HG03457 (cell line): Measurements from ENCODE around the gene PRKCE.
"Not testable (repeated sequence)": the region's sequence is repeated elsewhere in the genome, so short reads cannot be mapped to it uniquely, and the experiment has no call there.

Experiments
- ATAC-seq: cut with Tn5 transposase; IDR thresholded peaks from one replicate; pipeline ENCODE4 v1.9.1; 2021; ENCODE audit warnings: moderate number of reproducible peaks; ENCODE audit not compliant: unreplicated experiment

The PRKCE gene

GRCh38 chr2:45696708-45697107 lies 45.2 kb downstream of the PRKCE start:
- ATAC-seq: no peak

GRCh38 chr2:45697190-45697589 lies 45.7 kb downstream of the PRKCE start:
- no peak for ATAC-seq

- ATAC-seq: no peak
Observed at GRCh38 chr2:45698554-45698953, 47.1 kb downstream of the PRKCE start.

GRCh38 chr2:45699032-45699658 lies 47.7 kb downstream of the PRKCE start:
- no peak for ATAC-seq

GRCh38 chr2:45700407-45701013 lies 49.0 kb downstream of the PRKCE start:
- no peak for ATAC-seq

GRCh38 chr2:45705233-45705632 lies 53.8 kb downstream of the PRKCE start:
- no peak for ATAC-seq

- ATAC-seq: no peak
Observed at GRCh38 chr2:45706033-45706432, 54.6 kb downstream of the PRKCE start.

- ATAC-seq: no peak
Observed at GRCh38 chr2:45707006-45707405, 55.5 kb downstream of the PRKCE start.

GRCh38 chr2:45707661-45708060 lies 56.2 kb downstream of the PRKCE start:
- ATAC-seq: no peak

GRCh38 chr2:45708501-45708900 lies 57.0 kb downstream of the PRKCE start:
- no peak for ATAC-seq

- ATAC-seq: no peak
Observed at GRCh38 chr2:45709137-45709536, 57.7 kb downstream of the PRKCE start.

- ATAC-seq: no peak
Observed at GRCh38 chr2:45710468-45710867, 59.0 kb downstream of the PRKCE start.

- no peak for ATAC-seq
Observed at GRCh38 chr2:45711224-45711623, 59.7 kb downstream of the PRKCE start.

GRCh38 chr2:45712570-45712969 lies 61.1 kb downstream of the PRKCE start:
- ATAC-seq: no peak

- ATAC-seq: no peak
Observed at GRCh38 chr2:45713136-45713535, 61.7 kb downstream of the PRKCE start.

- no peak for ATAC-seq
Observed at GRCh38 chr2:45713591-45713990, 62.1 kb downstream of the PRKCE start.

GRCh38 chr2:45714679-45715078 lies 63.2 kb downstream of the PRKCE start:
- ATAC-seq: no peak

GRCh38 chr2:45715601-45716379 lies 64.3 kb downstream of the PRKCE start:
- ATAC-seq: no peak

GRCh38 chr2:45716432-45716831 lies 65.0 kb downstream of the PRKCE start:
- not testable (repeated sequence) for ATAC-seq

GRCh38 chr2:45716915-45717314 lies 65.4 kb downstream of the PRKCE start:
- ATAC-seq: no peak

GRCh38 chr2:45720210-45720609 lies 68.7 kb downstream of the PRKCE start:
- ATAC-seq: no peak

GRCh38 chr2:45721150-45721549 lies 69.7 kb downstream of the PRKCE start:
- no peak for ATAC-seq
